ENCODE data around the gene IL12RB1.

Gene IL12RB1

GRCh38 chr19:18119717-18120105 is 33.0 kb upstream of the IL12RB1 start:
- TF ChIP-seq, protein P1, sequence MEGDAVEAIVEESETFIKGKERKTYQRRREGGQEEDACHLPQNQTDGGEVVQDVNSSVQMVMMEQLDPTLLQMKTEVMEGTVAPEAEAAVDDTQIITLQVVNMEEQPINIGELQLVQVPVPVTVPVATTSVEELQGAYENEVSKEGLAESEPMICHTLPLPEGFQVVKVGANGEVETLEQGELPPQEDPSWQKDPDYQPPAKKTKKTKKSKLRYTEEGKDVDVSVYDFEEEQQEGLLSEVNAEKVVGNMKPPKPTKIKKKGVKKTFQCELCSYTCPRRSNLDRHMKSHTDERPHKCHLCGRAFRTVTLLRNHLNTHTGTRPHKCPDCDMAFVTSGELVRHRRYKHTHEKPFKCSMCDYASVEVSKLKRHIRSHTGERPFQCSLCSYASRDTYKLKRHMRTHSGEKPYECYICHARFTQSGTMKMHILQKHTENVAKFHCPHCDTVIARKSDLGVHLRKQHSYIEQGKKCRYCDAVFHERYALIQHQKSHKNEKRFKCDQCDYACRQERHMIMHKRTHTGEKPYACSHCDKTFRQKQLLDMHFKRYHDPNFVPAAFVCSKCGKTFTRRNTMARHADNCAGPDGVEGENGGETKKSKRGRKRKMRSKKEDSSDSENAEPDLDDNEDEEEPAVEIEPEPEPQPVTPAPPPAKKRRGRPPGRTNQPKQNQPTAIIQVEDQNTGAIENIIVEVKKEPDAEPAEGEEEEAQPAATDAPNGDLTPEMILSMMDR (IDR thresholded peaks at IDR 0.05; ENCODE audit: low read depth, low read length, missing control alignments) = no peak
- DNase-seq (ENCODE audit: low read depth) = no peak
- in situ Hi-C loops (cut with HindIII; ENCODE audit: low sequenced_read_pairs) = no loop called here

DNA sequence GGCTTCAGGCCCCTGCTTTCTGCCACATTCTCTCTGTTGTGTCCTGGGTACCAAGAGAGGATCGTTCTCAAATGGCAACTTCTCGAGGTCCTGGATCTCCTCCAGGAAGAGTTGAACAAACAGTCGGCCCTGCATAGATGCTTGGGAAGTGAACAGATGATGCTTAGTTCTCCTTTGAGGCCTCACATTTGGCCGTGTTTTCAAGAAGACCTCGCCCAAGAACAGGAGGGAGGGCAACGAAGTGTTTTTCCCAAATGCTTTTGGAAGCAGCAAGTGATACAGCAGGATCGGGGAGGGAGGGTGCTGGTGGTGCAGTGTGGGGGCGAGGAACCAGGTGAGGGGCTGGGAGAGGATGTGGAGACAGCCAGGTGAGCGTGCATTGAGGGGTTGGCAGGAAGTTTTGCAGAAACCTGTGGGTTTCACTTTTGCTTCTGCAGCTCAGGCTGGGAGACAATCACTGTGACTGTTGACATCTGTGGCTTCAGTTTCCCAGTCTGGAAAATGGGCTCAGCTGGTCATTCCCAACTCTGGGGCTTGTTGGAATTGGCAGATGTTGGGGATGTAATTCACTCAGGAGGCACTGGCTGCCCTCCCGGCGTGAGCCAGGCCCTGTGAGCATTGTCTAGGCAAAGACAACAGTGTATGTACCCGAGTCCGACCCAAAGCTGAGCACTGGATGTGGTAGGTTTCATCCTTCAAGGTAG is 32.4 kb upstream of the IL12RB1 start:
- no peak for DNase-seq (ENCODE audit: low read depth)
- H3K4me3 ChIP-seq (ENCODE audit: low read depth, low read length) = peak overlapping the region; percentile 59
- TF ChIP-seq, protein P1 (IDR thresholded peaks at IDR 0.05; ENCODE audit: low read depth, low read length, missing control alignments) = no peak
- in situ Hi-C loops (cut with HindIII; ENCODE audit: low sequenced_read_pairs) = no loop called here

More at GRCh38 chr19:18119717-18120105, 33.0 kb upstream of the IL12RB1 start:
- H3K4me3 ChIP-seq (ENCODE audit: low read depth, low read length) = no peak overlapping the region

DNA sequence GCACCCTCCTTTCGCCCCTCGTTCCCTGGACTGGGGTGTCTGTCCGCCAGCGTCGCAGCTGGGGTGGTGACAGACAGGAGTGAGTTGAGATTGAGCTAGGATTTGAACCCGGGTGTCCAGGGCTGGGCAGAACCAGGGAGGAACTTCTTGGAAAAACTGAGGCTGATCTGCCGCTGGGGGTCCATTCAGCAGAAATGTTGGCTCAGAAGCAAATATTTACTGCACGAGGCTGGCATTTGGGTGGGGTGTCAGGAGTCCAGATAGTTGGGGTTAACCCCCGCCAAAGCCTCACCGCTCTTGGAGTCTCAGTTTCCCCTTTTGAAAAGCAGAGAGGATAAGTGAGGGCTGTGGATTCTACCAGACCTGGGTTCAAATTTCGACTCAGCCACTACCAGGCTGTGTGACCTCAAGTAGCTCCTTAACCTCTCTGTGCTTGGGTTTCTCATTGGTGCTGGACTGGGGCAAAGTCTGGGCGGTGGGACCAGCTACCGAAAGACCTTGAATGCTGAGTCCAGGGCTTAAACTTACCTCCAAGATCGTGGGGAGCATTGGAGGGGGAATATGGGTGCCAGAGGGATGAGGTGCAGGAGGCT is 31.8 kb upstream of the IL12RB1 start:
- DNase-seq (ENCODE audit: low read depth) = no peak
- peak overlapping the region; percentile 59 for H3K4me3 ChIP-seq (ENCODE audit: low read depth, low read length)
- in situ Hi-C loops (cut with HindIII; ENCODE audit: low sequenced_read_pairs) = no loop called here
- TF ChIP-seq, protein P1 (IDR thresholded peaks at IDR 0.05; ENCODE audit: low read depth, low read length, missing control alignments) = no peak

DNA sequence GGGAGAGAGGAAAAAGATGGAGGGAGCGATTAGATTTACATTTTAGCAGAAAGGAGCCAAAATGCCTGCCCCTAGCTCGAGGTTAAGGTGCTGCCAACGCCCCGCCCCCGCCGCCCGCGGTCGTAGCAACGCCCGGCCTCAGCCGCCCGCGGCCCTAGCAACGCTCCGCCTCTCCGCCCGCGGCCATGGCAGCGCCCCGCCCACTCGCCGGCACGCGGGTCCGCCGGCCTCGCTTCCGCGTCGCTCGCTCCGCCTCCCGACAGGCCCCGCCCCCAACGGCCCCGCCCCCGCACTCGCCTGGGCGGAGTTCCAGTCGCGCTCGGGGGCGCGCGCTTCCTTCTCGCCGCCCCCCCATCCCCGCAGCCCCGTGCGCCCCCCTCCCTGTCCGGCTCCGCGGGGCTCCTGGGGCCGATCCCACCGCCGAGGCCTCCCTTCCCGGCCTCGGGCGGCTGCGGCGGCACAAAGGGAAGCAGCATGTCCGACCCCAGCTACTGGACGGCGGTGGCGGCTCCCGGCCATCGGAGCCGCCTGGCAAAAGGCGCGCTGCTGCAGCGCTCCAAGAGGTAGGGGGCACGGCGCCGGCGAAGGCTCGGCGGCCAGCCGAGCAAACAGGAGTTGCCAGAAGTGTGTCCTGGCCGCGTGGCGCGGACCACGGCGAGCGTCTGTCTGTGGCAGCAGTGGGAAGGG is 31.1 kb upstream of the IL12RB1 start:
- DNase-seq (ENCODE audit: low read depth) = peak; percentile 39
- TF ChIP-seq, protein P1 (IDR thresholded peaks at IDR 0.05; ENCODE audit: low read depth, low read length, missing control alignments) = no peak
- in situ Hi-C loops (cut with HindIII; ENCODE audit: low sequenced_read_pairs) = no loop called here
- H3K4me3 ChIP-seq (ENCODE audit: low read depth, low read length) = peak overlapping the region; percentile 59

GRCh38 chr19:18117364-18117691 is 30.6 kb upstream of the IL12RB1 start:
- TF ChIP-seq, protein P1 (IDR thresholded peaks at IDR 0.05; ENCODE audit: low read depth, low read length, missing control alignments) = no peak
- peak overlapping the region; percentile 35 for H3K4me3 ChIP-seq (ENCODE audit: low read depth, low read length)
- no peak for DNase-seq (ENCODE audit: low read depth)
- in situ Hi-C loops (cut with HindIII; ENCODE audit: low sequenced_read_pairs) = no loop called here

GRCh38 chr19:18114483-18114882 is 27.7 kb upstream of the IL12RB1 start:
- TF ChIP-seq, protein P1 (IDR thresholded peaks at IDR 0.05; ENCODE audit: low read depth, low read length, missing control alignments) = no peak
- no peak for DNase-seq (ENCODE audit: low read depth)
- in situ Hi-C loops (cut with HindIII; ENCODE audit: low sequenced_read_pairs) = no loop called here
- H3K4me3 ChIP-seq (ENCODE audit: low read depth, low read length) = no peak overlapping the region
